Uterus (tissue), 2 donors: ENCODE data around the gene RBM47.

Source experiments
- CTCF ChIP-seq, 4 experiments: fragments of 200-600 bp in 2 of 4; fragments of 450-650 bp in 2 of 4; sonication (generic) in 2 of 4; IDR thresholded peaks; one replicate each; pipeline ENCODE4 v1.5.1; 2016 to 2019; ENCODE audit warnings: antibody characterized with exemption in 4 of 4, mild to moderate bottlenecking in 2 of 4, moderate library complexity in 1 of 4
- POLR2A ChIP-seq, 2 donors: fragments of 450-650 bp; IDR thresholded peaks; one replicate each; pipeline ENCODE4 v1.6.1; 2016; ENCODE audit warnings: antibody characterized with exemption in 2 of 2, mild to moderate bottlenecking in 1 of 2, moderate library complexity in 1 of 2

- no peak for TF ChIP-seq CTCF (IDR thresholded peaks at IDR 0.05)
- no peak for TF ChIP-seq POLR2A (IDR thresholded peaks at IDR 0.05)
Observed at GRCh38 chr4:40540800-40541199, 88.9 kb downstream of the RBM47 start.
